ENCODE results near the gene PCDHB9. TPM values are rescaled to one million over a fixed set of nuclear protein-coding genes. Genes with fewer than 3 reads are reported as not detected.
"Not testable (repeated sequence)": the region's sequence is repeated elsewhere in the genome, so short reads cannot be mapped to it uniquely, and the experiment has no call there.

Gene PCDHB9
- total RNA-seq (0.07 TPM), polyA plus RNA-seq (not detected)

DNA sequence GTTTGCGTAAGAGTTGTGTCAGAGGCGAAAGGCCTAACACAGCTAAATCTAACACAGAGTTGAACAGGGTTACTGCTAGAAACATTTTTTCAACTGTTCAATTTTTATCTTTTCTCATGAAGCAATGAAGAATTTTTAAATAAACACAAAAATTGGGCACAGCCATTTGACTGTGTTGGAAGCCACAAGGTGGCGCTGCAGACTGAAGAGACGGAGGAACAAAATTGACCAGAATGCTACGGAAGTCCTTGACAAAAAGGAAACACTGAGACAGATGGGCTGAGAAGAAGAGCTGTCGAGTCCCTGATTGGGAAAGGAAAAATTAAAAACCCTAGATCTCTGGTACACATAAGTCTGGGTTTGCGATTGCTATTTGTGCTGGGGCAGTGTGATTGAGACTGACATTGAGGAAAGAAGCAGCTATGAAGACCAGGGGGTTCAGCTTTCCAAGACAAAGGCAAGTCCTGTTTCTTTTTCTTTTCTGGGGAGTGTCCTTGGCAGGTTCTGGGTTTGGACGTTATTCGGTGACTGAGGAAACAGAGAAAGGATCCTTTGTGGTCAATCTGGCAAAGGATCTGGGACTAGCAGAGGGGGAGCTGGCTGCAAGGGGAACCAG, at the start of gene PCDHB9:
PCDHB9 (plus strand) TSS at position 265 of the 616 bp plus-strand sequence; CDS start at position 423, 158 bp downstream.
- Histone ChIP-seq H3K27me3 (ENCODE audit: control insufficient read depth, insufficient read depth, low read length) (peaks cover 3% of the 10 kb centered on the region), H3K4me1 (ENCODE audit: control insufficient read depth, insufficient read depth, low read length, poor library complexity, severe bottlenecking) (no peaks in the 10 kb centered on the region), H3K4me3 (ENCODE audit: low read depth, low read length) (peak within 1 kb of the TSS; percentile 27), H3K27ac (ENCODE audit: insufficient read depth, low read length, poor library complexity, severe bottlenecking) (no peak within 1 kb of the TSS), H3K36me3 (ENCODE audit: control insufficient read depth, insufficient read depth, low read length) (no peaks in the 10 kb centered on the region), H3K9me3 (ENCODE audit: control insufficient read depth in 2 of 2, low read length in 2 of 2) (peaks cover 0 to 2% of the 10 kb centered on the region in 2 experiments)
- Mint-ChIP-seq H3K4me3 (peak within 1 kb of the TSS in 2 of 4 donors; percentile 12 to 49), H3K27me3 (peaks cover 21% of the 10 kb centered on the region), H3K4me1 (peaks cover 0 to 11% (median 2%) of the 10 kb centered on the region in 4 donors), H3K9me3 (peaks cover 0 to 39% (median 14%) of the 10 kb centered on the region in 7 donors), H3K36me3 (peaks cover 14% of the 10 kb centered on the region), H3K27ac (no peak within 1 kb of the TSS)
- peak in 2 of 3 donors; percentile 9 to 13 for DNase-seq
- ATAC-seq (ENCODE audit: low read depth in 2 of 2) = no peak

DNA sequence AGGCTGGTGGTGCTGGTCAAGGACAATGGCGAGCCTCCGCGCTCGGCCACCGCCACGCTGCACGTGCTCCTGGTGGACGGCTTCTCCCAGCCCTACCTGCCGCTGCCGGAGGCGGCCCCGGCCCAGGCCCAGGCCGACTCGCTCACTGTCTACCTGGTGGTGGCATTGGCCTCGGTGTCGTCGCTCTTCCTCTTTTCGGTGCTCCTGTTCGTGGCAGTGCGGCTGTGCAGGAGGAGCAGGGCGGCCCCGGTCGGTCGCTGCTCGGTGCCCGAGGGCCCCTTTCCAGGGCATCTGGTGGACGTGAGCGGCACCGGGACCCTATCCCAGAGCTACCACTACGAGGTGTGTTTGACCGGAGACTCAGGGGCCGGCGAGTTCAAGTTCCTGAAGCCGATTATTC, 49.6 kb upstream of the PCDHB9 start:
- not testable (repeated sequence) for H3K4me3 Mint-ChIP-seq; H3K4me3 ChIP-seq (ENCODE audit: low read depth, low read length); H3K4me1 ChIP-seq (ENCODE audit: control insufficient read depth, insufficient read depth, low read length, poor library complexity, severe bottlenecking); H3K27ac Mint-ChIP-seq; H3K36me3 ChIP-seq (ENCODE audit: control insufficient read depth, insufficient read depth, low read length); ATAC-seq (ENCODE audit: low read depth in 2 of 2); H3K27ac ChIP-seq (ENCODE audit: insufficient read depth, low read length, poor library complexity, severe bottlenecking); DNase-seq; H3K27me3 ChIP-seq (ENCODE audit: control insufficient read depth, insufficient read depth, low read length); H3K36me3 Mint-ChIP-seq; H3K4me1 Mint-ChIP-seq; H3K27me3 Mint-ChIP-seq
- H3K9me3 ChIP-seq (ENCODE audit: control insufficient read depth in 2 of 2, low read length in 2 of 2) = peaks cover 15 to 17% of the 10 kb centered on the region in 2 experiments
- peaks cover 0 to 43% (median 18%) of the 10 kb centered on the region in 7 donors for H3K9me3 Mint-ChIP-seq

DNA sequence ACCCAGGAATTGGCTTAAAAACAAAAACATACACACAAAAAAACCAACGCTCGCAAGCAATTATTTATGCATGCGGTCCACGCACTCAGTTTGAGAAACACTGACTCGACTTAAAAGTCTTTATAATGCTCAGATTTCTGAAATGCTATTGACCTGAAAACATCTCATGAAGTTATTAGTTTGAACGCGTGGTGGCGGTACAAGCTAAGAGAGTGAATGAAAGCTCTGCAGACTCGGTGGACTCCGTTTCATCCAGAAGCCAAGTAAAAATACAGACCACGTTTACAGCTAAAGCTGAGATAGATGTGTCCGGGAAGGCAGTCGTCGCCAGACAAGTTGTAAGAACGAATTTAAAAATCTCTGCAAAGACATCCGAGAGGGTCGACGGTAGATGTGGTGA, 37.1 kb upstream of the PCDHB9 start, which contains the start of gene PCDHB6:
PCDHB6 (plus strand) TSS at position 246 of the 400 bp plus-strand sequence. CDS start 201 bp downstream, outside the sequence.
- ATAC-seq (ENCODE audit: low read depth in 2 of 2) (no peak), DNase-seq (peak in 1 of 3 donors; percentile 1)
- Histone ChIP-seq H3K4me1 (ENCODE audit: control insufficient read depth, insufficient read depth, low read length, poor library complexity, severe bottlenecking) (no peaks in the 10 kb centered on the region), H3K36me3 (ENCODE audit: control insufficient read depth, insufficient read depth, low read length) (no peaks in the 10 kb centered on the region), H3K27me3 (ENCODE audit: control insufficient read depth, insufficient read depth, low read length) (peaks cover 2% of the 10 kb centered on the region), H3K27ac (ENCODE audit: insufficient read depth, low read length, poor library complexity, severe bottlenecking) (no peak within 1 kb of the TSS), H3K4me3 (ENCODE audit: low read depth, low read length) (no peak within 1 kb of the TSS), H3K9me3 (ENCODE audit: control insufficient read depth in 2 of 2, low read length in 2 of 2) (peaks cover 5 to 6% of the 10 kb centered on the region in 2 experiments)
- Mint-ChIP-seq H3K9me3 (peaks cover 0 to 17% (median 8%) of the 10 kb centered on the region in 7 donors), H3K27ac (no peak within 1 kb of the TSS), H3K4me1 (peaks cover 0 to 5% (median 1%) of the 10 kb centered on the region in 4 donors), H3K4me3 (peak within 1 kb of the TSS in 1 of 4 donors; percentile 71), H3K27me3 (peaks cover 9% of the 10 kb centered on the region), H3K36me3 (no peaks in the 10 kb centered on the region)

DNA sequence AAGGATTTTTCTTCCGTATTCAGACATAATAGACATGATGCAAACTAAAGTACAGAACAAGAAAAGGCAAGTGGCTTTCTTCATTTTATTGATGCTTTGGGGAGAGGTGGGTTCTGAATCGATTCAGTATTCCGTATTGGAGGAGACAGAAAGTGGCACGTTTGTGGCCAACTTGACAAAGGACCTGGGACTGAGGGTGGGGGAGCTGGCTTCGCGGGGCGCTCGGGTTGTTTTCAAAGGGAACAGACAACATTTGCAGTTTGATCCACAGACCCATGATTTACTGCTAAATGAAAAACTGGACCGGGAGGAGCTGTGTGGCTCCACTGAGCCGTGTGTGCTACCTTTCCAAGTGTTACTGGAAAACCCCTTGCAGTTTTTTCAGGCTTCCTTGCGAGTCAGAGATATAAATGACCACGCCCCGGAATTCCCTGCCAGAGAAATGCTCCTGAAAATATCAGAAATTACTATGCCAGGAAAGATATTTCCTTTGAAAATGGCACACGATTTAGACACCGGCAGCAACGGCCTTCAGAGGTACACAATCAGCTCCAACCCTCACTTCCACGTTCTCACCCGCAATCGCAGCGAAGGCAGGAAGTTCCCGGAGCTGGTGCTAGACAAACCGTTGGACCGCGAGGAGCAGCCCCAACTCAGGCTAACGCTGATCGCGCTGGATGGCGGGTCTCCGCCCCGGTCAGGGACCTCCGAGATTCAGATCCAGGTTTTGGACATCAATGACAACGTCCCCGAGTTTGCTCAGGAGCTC, 36.6 kb upstream of the PCDHB9 start:
- H3K4me3 Mint-ChIP-seq = peak overlapping the region in 1 of 4 donors; percentile 71
- H3K36me3 Mint-ChIP-seq = no peaks in the 10 kb centered on the region
- H3K27ac Mint-ChIP-seq = no peak overlapping the region
- peaks cover 0 to 17% (median 8%) of the 10 kb centered on the region in 7 donors for H3K9me3 Mint-ChIP-seq
- Histone ChIP-seq H3K27me3 (ENCODE audit: control insufficient read depth, insufficient read depth, low read length) (peaks cover 2% of the 10 kb centered on the region), H3K27ac (ENCODE audit: insufficient read depth, low read length, poor library complexity, severe bottlenecking) (no peak overlapping the region), H3K4me3 (ENCODE audit: low read depth, low read length) (no peak overlapping the region), H3K4me1 (ENCODE audit: control insufficient read depth, insufficient read depth, low read length, poor library complexity, severe bottlenecking) (no peaks in the 10 kb centered on the region), H3K36me3 (ENCODE audit: control insufficient read depth, insufficient read depth, low read length) (no peaks in the 10 kb centered on the region), H3K9me3 (ENCODE audit: control insufficient read depth in 2 of 2, low read length in 2 of 2) (peaks cover 5 to 8% of the 10 kb centered on the region in 2 experiments)
- H3K27me3 Mint-ChIP-seq = peaks cover 9% of the 10 kb centered on the region
- no peak for ATAC-seq (ENCODE audit: low read depth in 2 of 2)
- no peak for DNase-seq
- peaks cover 0 to 5% (median 1%) of the 10 kb centered on the region in 4 donors for H3K4me1 Mint-ChIP-seq

DNA sequence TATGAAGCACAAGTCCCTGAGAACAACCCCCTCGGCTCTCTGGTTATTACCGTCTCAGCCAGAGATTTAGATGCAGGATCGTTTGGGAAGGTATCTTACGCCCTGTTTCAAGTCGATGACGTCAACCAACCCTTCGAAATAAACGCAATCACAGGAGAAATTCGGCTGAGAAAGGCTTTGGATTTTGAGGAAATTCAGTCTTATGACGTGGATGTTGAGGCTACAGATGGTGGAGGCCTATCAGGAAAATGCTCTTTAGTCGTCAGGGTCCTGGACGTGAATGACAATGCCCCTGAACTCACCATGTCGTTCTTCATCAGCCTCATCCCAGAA, 36.0 kb upstream of the PCDHB9 start:
- no peak overlapping the region for H3K4me3 Mint-ChIP-seq
- peaks cover 0 to 5% (median 1%) of the 10 kb centered on the region in 4 donors for H3K4me1 Mint-ChIP-seq

DNA sequence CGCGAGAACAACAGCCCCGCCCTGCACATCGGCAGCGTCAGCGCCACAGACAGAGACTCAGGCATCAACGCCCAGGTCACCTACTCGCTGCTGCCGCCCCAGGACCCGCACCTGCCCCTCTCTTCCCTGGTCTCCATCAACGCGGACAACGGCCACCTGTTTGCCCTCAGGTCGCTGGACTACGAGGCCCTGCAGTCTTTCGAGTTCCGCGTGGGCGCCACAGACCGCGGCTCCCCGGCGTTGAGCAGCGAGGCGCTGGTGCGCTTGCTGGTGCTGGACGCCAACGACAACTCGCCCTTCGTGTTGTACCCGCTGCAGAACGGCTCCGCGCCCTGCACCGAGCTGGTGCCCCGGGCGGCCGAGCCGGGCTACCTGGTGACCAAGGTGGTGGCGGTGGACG, 35.3 kb upstream of the PCDHB9 start:
- not testable (repeated sequence) for H3K4me3 Mint-ChIP-seq; H3K4me3 ChIP-seq (ENCODE audit: low read depth, low read length); H3K36me3 Mint-ChIP-seq; ATAC-seq (ENCODE audit: low read depth in 2 of 2); H3K4me1 Mint-ChIP-seq; H3K27ac Mint-ChIP-seq; DNase-seq; H3K27me3 ChIP-seq (ENCODE audit: control insufficient read depth, insufficient read depth, low read length); H3K27ac ChIP-seq (ENCODE audit: insufficient read depth, low read length, poor library complexity, severe bottlenecking); H3K36me3 ChIP-seq (ENCODE audit: control insufficient read depth, insufficient read depth, low read length); H3K4me1 ChIP-seq (ENCODE audit: control insufficient read depth, insufficient read depth, low read length, poor library complexity, severe bottlenecking)
- H3K9me3 ChIP-seq (ENCODE audit: control insufficient read depth in 2 of 2, low read length in 2 of 2) = peaks cover 8 to 20% of the 10 kb centered on the region in 2 experiments
- Mint-ChIP-seq H3K9me3 (peaks cover 0 to 23% (median 12%) of the 10 kb centered on the region in 7 donors), H3K27me3 (peaks cover 17% of the 10 kb centered on the region)

More for the DNA sequence above, 36.0 kb upstream of the PCDHB9 start:
- Histone ChIP-seq H3K9me3 (ENCODE audit: control insufficient read depth in 2 of 2, low read length in 2 of 2) (peaks cover 5 to 13% of the 10 kb centered on the region in 2 experiments), H3K27ac (ENCODE audit: insufficient read depth, low read length, poor library complexity, severe bottlenecking) (no peak overlapping the region), H3K36me3 (ENCODE audit: control insufficient read depth, insufficient read depth, low read length) (no peaks in the 10 kb centered on the region), H3K4me1 (ENCODE audit: control insufficient read depth, insufficient read depth, low read length, poor library complexity, severe bottlenecking) (no peaks in the 10 kb centered on the region), H3K4me3 (ENCODE audit: low read depth, low read length) (no peak overlapping the region), H3K27me3 (ENCODE audit: control insufficient read depth, insufficient read depth, low read length) (peaks cover 2% of the 10 kb centered on the region)
- Mint-ChIP-seq H3K36me3 (no peaks in the 10 kb centered on the region), H3K27me3 (peaks cover 13% of the 10 kb centered on the region), H3K27ac (no peak overlapping the region), H3K9me3 (peaks cover 0 to 17% (median 10%) of the 10 kb centered on the region in 7 donors)
- ATAC-seq (ENCODE audit: low read depth in 2 of 2) = no peak
- no peak for DNase-seq

DNA sequence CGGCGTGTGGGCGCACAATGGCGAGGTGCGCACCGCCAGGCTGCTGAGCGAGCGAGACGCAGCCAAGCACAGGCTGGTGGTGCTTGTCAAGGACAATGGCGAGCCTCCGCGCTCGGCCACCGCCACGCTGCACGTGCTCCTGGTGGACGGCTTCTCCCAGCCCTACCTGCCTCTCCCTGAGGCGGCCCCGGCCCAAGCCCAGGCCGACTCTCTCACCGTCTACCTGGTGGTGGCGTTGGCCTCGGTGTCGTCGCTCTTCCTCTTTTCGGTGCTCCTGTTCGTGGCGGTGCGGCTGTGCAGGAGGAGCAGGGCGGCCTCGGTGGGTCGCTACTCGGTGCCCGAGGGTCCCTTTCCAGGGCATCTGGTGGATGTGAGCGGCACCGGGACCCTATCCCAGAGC, 34.9 kb upstream of the PCDHB9 start:
- not testable (repeated sequence) for H3K27ac Mint-ChIP-seq; H3K27ac ChIP-seq (ENCODE audit: insufficient read depth, low read length, poor library complexity, severe bottlenecking); H3K36me3 Mint-ChIP-seq; H3K4me3 ChIP-seq (ENCODE audit: low read depth, low read length); H3K27me3 ChIP-seq (ENCODE audit: control insufficient read depth, insufficient read depth, low read length); H3K4me1 ChIP-seq (ENCODE audit: control insufficient read depth, insufficient read depth, low read length, poor library complexity, severe bottlenecking); H3K36me3 ChIP-seq (ENCODE audit: control insufficient read depth, insufficient read depth, low read length); H3K4me1 Mint-ChIP-seq; DNase-seq; H3K4me3 Mint-ChIP-seq; ATAC-seq (ENCODE audit: low read depth in 2 of 2)
- Mint-ChIP-seq H3K27me3 (peaks cover 19% of the 10 kb centered on the region), H3K9me3 (peaks cover 0 to 28% (median 14%) of the 10 kb centered on the region in 7 donors)
- peaks cover 8 to 22% of the 10 kb centered on the region in 2 experiments for H3K9me3 ChIP-seq (ENCODE audit: control insufficient read depth in 2 of 2, low read length in 2 of 2)
